Dendritic cell treated with granulocyte-macrophage colony-stimulating factor and Interleukin-4, amounts not matched to agents 40 ng/mL and 50 ng/mL, for 4 days (primary cell): ENCODE measurements around the gene MAFB.

ENCODE experiments used
- H3K27ac Mint-ChIP-seq: one replicate; pipeline ENCODE4 v1.8.0; 2022; ENCODE audit warnings: mild to moderate bottlenecking, mixed read lengths
- H3K27me3 Mint-ChIP-seq: one replicate; pipeline ENCODE4 v1.8.0; 2022; ENCODE audit warnings: mild to moderate bottlenecking, mixed read lengths
- H3K36me3 Mint-ChIP-seq: one replicate; pipeline ENCODE4 v1.8.0; 2022; ENCODE audit warnings: low read depth, mixed read lengths
- H3K4me1 Mint-ChIP-seq: one replicate; pipeline ENCODE4 v1.8.0; 2022; ENCODE audit warnings: low read depth, mixed read lengths
- H3K4me3 Mint-ChIP-seq: one replicate; pipeline ENCODE4 v1.8.0; 2022; ENCODE audit warnings: mild to moderate bottlenecking, moderate library complexity, mixed read lengths
- H3K9me3 Mint-ChIP-seq: one replicate; pipeline ENCODE4 v1.8.0; 2022; ENCODE audit warnings: mixed read lengths
- intact Hi-C: fragments of 100-400 bp; cut with micrococcal nuclease; formaldehyde crosslinking; loops from one replicate; pipeline ENCODE4 v1.15.0; 2022

MAFB gene

GRCh38 chr20:40635971-40636370, 53.1 kb downstream of the MAFB start:
- Mint-ChIP-seq H3K27me3 (peaks cover 25% of the 10 kb centered on the region), H3K9me3 (no peaks in the 10 kb centered on the region), H3K27ac (no peak overlapping the region), H3K36me3 (no peaks in the 10 kb centered on the region), H3K4me3 (no peak overlapping the region), H3K4me1 (peaks cover 22% of the 10 kb centered on the region)
- intact Hi-C loops: no loop called here
